Cerebellar nuclear complex (tissue), 1 donor: ENCODE results near the gene LENEP.
"Not testable (repeated sequence)": the region's sequence is repeated elsewhere in the genome, so short reads cannot be mapped to it uniquely, and the experiment has no call there.

ENCODE experiments used
- DNase-seq, 2 experiments: peaks; one replicate each; lab custom pipeline; 2025; lab: John Stamatoyannopoulos, UW

LENEP gene

DNA sequence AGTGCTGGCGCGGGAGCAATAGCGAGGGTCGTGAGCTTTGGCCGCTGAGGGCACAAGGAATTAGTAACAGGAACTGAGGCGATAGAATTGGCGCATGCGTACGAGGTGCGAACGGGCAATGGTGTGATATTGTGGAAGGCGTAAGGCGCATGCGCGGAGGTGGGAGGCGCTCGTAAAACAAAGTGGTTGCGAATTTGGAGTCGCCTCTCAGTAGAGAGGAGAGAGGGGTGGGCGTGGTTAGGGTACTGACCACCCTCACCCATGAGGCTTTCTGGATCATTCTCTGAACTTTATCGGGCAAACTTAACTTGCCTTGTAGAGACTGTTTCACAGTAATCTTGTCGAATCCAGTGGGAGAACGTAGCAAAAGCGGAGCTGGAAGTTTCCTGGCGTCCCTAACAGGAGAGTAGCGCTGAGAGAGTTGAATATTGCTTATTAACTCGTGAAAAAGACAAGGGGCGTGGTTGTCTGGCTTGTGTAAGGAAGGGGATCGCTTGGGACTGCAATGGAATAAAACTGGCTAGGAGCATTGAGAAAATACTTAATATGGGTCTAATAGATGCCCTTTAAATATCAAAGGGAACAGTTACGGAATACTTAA, 18.5 kb upstream of the LENEP start:
- peak; percentile 20 to 82 for DNase-seq

DNA sequence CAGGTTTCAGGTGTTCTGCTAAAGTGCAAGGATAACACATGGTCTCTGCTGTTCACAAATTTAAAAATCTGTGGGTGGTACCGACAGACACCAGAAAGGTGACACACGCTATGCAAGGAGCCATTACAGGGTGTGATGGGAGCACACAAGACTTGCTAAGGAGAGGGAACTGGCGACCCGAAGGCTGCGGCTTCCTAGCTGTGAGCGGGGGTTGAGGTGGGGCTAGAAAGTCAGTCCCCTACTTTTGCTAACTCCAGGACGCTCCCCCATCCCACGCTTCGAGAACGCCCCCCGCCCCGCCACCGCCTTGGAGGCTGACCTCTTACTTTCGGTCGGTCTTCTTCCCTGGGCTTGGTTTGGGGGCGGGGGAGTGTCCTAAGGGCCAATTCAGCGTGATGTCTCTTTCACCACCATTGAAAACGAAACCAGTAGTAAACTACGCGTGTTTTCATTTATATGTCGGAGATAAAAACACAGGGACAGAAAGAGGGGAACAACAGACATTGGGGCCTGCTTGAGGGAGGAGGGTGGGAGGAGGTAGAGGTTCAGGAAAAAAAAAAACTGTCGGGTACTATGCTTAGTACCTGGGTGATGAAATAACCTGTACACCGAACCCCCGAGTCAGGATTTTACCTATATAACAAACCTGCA, 17.9 kb upstream of the LENEP start:
- DNase-seq, result no peak

DNA sequence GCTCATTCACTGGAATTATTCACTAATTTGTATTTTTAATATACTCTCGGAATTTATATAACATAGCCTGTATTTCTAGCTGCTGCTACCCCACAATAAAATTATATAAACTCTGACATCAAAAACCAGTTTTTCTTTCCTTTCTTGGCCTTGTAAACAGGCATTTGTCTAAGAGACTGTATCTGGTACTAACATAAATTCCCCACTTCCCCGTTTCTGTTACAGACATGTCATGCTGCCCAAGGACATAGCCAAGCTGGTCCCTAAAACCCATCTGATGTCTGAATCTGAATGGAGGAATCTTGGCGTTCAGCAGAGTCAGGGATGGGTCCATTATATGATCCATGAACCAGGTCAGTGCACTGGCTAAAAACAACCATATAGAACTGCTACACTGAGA, 15.6 kb upstream of the LENEP start:
- DNase-seq, result not testable (repeated sequence)

DNA sequence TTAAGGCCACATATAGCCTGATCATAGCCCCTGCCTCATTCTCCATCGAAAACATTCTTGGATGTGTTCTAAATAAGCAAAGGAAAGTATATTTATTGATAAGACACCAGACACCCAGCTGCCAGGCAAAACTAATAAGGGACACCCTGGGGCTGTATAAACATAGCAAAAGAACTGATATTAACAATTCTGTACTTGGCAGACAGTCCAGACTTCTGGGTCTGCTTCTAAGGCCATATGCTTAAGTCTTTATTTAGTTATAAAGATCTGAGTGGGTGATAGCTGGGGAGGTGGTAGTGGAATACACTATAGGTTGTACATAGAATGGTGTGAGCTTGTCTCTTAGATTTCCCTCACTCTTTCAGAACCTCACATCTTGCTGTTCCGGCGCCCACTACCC, 15.0 kb upstream of the LENEP start:
- DNase-seq, result no peak

DNA sequence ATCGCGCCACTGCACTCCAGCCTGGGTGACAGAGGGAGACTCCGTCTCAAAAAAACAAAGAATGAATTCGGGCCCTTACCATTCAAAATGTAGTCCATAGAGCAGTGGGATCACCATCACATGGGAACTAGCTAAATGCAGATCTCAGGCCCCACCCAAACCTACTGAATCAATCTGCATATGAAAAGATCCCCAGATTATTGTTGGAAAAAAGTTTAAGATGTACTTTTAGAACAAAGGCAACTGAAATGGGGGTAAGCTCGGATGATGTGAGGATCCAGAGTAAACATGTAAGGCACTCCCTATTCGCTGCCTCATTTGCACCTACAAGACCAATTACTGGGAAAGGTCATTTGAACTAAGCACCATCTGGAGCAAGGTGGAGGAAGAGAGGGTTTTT, 11.0 kb upstream of the LENEP start:
- DNase-seq, result no peak

DNA sequence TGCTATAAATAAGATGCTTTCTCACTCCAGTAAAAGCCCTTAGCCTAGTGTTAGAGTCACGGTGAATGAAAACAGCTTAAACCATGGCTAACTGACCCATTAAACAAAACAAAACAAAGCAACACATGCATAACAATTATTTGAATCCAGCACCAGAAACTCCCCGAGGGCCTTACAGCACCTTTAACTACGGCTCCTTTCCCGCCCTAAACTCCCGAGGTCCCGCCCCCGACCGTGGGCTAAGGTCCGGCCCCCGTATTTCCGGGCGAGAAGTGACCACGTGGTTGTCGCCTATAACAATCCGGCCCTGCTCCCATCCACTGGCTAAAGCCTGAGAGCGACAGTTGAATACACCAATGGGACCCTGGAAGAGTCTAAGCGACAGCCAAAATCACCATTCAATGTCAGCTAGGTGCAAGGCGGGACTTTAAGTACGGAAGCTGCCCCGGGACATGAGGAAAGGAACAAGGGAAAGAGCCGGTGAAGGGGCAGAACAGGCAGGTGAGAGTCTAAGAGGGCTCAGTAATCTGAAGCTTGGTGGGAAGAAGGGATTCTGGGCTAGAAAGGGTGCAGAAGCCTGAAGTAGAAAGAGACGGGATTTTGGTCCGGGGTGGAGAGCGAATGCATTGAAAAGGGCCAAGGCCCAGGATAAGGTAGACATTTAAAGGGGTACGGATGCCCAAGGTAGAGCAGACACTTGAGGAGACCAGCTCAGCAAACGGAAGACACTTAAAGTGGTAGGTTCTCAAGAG, 10.3 kb upstream of the LENEP start, which contains the start of gene FLAD1:
Gene FLAD1 (plus strand): TSS at position 448 of the 752 bp plus-strand sequence. CDS start 351 bp downstream, outside the sequence.
- peak; percentile 90 to 98 for DNase-seq

DNA sequence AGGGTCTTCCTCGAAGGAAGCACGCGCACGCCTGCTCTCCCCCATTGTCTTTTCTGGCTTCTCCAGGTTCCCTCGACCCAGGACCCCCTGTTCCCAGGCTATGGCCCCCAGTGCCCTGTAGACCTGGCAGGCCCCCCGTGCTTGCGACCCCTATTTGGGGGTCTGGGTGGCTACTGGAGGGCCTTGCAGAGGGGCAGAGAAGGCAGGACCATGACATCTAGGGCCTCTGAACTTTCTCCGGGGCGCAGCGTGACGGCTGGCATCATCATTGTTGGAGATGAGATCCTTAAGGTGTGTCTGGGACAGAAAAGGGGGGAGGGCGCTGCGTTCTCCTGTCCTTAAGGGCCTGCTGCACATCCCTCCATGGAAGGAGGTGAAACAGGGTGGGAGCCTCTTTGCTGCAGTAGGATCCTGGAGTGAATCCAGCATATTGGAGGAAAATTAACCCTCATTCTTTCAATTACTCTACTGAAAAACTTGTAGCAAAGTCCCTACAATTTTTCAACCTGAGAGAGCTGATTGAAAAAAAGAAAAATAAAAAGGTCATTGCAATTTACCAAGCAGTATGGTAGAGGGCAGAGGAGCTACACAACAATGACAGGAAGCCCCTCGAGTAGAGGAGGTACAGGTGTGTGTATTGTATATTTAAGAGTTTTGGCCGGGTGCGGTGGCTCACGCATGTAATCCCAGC, 9.5 kb upstream of the LENEP start:
- no peak for DNase-seq

DNA sequence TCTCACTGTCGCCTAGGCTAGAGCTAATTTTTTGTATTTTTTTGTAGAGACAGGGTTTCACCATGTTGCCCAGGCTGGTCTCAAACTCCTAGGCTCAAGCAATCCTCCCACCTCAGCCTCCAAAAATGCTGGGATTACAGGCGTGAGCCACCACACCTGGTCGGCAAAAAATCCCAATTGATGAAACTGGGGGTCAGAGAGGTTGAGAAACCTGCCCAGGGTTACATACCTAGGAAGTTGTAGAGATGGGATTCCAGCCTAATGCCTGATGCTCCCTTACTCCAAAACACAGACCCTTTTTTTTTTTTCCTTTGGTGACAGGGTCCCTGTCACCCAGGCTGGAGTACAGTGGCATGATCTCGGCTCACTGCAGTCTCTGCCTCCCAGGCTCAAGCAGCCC, 6.7 kb upstream of the LENEP start:
- DNase-seq, result not testable (repeated sequence)

DNA sequence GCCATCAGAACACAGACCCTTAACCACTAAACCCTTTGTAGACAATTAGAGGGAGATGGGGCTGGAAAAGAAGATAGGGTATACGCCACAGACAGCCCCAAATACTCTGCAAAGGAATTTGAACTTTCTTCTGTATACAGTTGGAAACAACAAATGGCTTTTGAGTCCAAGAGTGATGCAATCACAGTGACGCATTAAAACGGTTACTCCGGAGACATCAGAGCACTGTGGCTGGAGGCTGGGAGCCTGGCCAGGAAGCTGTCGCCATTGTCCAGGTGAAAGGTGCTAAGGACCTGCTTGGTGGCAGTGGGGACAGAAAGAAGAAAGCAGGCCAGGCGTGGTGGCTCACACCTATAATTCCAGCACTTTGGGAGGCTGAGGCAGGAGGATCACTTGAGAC, 6.1 kb upstream of the LENEP start:
- no peak for DNase-seq

DNA sequence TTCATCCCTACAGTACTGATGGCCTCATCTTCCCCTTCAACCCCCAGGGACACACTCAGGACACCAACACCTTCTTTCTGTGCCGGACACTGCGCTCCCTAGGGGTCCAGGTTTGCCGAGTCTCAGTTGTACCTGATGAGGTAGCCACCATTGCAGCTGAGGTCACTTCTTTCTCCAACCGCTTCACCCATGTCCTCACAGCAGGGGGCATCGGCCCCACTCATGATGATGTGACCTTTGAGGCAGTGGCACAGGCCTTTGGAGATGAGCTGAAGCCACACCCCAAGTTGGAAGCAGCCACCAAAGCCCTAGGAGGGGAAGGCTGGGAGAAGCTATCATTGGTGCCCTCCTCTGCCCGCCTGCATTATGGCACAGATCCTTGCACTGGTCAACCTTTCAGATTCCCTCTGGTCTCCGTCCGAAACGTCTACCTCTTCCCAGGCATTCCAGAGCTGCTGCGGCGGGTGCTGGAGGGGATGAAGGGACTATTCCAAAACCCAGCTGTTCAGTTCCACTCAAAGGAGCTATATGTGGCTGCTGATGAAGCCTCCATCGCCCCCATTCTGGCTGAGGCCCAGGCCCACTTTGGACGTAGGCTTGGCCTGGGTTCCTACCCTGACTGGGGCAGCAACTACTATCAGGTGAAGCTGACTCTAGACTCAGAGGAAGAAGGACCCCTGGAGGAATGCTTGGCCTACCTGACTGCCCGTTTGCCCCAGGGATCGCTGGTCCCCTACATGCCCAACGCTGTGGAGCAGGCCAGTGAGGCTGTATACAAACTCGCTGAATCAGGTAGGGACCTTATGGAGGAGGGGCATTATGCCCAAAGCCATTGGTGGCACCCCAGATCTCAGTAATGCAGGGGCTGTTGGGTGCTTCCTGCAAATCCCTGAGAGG, 5.1 kb upstream of the LENEP start:
- DNase-seq, result no peak

DNA sequence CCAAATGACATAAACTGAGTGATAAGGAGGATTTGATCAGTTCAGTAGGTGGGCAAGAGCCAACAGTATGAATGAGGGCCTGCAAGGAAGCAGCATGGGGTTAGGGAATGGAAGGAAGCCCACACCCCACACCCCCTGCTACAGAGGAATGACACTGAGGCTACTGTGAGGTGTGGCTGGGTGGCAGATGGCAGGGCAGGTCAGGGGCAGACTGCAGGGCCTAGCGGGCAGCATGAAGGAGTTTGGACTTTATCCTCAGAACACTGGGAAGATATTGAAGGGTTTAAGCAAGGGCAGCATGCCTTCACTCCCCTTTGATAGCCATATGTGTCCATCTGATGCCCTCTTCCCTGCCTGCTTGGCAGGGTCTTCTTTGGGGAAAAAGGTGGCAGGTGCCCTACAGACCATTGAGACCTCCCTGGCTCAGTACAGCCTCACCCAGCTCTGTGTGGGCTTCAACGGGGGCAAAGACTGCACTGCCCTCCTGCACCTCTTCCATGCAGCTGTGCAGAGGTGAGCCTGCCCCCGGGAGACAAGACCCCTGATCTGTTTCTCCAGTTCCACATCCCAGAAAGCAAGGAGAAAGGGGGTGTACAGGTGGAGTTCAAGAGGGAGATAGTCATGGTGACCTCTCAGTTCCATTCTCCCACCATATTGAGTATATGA, 4.1 kb upstream of the LENEP start:
- no peak for DNase-seq

DNA sequence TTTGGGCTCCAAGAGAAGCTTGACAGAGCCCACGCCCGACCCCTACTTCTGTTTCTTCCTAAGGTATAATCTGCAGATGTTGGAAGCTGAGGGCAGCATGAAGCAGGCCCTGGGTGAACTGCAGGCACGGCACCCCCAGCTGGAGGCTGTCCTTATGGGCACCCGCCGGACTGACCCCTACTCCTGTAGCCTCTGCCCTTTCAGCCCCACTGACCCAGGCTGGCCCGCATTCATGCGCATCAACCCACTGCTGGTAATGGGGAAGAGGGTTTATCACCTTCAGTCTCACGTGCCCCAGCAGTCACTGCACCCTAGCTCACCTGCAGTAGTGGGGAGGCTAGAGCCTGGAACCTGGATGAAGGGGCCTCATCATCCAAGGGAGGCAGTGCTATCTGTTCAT, 3.1 kb upstream of the LENEP start:
- no peak for DNase-seq

DNA sequence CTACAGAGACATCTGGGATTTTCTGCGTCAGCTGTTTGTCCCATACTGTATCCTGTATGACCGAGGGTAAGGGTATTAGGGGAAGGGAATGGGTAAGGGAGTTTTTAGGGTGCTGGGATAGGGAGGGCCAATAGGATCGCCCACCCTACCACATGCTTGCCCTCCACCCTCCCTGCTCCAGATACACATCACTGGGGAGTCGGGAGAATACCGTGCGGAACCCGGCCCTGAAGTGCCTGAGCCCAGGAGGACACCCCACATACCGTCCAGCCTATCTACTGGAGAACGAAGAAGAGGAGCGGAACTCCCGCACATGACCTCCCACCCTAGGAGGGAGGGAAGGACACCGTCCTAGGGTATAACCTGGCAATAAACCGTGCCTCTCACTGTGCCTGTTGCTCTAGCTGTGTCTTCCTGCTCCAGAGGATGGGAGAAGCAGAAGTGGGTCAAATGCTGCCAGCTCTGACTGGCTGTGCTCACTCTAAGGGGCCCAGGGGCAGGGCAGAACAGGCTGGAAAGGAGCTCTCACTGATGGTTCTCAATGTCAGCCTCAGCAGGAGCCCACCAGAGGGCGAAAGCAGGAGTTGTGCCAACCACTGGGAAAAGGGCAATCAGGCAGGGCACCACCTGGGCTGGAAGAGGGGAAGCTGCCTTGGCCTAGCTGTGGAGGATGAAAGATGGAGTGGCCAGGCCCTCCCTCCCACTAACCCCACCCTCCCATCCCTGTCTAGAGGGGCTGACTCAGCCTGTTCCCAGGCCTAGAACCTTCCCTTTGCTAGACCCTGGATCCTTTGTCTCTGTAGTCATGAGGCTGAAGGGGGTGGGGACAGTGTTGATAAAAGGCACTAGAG, 440 bp upstream of the LENEP start:
- DNase-seq, result no peak

DNA sequence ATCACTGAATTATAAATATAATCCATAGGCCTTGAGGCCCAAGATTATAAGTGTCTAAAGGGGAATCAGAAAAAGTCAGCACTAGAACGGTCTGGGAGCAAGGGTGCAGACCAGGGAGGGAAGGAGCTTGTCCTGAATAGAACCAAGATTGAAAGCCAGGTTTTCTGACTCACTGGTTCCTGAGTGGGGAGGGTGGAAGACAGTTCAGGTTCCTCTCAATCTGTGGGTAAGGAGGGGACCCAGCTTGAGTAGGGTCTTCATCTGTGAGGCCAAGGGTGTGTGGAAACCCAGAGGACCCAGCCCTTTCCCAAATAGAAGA, 842 bp downstream of the LENEP start:
- no peak for DNase-seq

DNA sequence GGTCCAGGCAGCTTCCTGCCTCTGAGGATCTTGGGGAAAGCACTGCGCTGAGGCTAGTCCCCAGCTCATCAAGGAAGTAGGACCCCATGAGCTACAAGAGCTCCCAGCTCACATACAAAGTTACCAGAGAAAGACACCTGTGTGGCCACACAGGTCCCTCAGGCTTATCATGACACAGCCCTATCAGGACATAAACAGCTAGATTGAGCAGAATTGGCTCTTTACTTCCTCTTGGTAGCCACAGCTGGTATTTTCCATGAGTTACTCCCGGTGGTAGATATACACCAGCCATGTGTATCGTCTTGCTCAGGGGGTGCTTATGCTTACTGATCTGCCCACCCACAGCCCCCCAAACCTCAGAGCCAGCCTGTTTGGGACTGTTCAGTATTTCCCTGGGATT, 1.2 kb downstream of the LENEP start:
- DNase-seq, result no peak

DNA sequence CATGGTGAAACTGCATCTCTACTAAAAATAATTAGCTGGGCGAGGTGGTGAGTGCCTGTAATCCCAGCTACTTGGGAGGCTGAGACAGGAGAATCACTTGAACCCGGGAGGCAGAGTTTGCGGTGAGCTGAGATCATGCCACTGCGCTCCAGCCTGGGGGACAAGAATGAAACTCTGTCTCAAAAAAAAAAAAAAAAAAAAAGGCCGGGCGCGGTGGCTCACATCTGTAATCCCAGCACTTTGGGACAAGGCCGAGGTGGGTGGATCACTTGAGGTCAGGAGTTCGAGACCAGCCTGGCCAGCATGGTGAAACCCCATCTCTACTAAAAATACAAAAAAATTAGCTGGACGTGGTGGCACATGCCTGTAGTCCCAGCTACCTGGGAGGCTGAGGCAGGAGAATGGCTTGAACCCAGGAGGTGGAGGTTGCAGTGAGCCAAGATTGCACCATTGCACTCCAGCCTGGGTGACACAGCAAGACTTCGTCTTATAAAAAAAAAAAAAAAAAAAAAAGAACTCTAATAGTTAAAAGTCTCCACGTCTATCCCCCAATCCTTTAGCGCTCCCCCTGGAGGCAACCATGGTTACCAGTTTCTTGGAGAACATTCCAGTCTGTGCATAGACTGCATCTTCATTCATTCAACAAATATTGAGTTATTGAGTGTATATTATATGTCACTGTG, 2.1 kb downstream of the LENEP start:
- not testable (repeated sequence) for DNase-seq

DNA sequence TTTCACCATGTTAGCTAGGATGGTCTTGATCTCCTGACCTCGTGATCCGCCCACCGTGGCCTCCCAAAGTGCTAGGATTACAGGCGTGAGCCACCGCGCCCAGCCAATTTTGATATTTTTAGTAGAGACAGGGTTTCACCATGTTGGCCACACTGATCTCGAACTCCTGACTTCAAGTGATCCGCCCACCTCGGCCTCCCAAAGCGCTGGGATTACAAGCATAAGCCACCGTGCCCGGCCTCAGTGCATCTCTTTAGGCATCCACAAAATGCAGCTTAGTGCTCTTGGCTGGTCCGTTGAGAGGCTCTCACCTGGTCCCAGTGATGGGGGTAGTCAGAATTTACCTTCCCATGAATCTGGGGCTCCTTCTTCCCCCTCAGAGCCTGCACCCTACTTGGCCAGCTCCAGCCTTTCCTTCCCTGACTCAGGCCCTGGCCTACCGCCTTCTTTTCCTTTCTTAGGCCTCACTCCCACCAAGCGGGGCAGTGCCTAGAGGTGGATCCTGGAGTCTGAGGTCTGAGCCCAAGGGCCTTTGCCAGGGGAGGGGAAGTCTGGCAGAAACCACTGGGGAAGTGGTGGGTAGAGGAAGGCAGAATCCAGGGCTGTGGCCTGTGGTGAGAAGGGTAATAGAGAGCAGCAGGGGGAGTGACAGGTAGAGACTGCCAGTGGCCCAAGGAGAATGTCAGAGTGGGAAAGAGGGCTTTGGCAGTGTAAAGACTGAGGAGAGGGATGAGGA, 3.7 kb downstream of the LENEP start:
- DNase-seq, result no peak

DNA sequence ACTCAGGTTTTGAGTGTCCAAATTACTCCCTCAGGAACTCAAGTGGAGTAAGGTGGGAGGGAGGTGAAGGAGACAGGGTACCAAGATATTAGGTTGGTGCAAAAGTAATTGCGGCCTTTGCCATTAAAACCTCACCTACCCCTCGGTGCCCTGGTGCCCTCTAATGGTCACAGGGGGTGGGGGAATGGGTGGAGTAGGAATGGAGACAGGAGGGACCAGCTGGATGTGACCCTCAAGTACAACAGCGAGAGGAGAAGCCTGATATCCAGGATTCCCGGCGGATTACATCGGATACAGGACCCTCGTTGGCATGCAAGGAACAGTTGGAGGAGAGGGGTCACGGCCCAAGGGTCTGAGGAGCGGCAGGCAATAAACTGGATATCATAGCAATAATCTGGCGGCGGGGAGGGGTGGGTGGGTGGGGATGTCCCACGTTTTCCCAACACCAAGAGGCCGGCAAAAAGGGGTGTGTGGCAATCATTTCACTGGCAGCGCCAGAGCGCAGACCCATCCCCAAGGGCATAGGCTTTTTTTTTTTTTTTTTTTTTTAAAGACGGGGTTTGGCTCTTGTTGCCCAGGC, 4.9 kb downstream of the LENEP start:
- DNase-seq, result no peak
